NCI-H187 (cell line): ENCODE results near the gene RELN.

Experiments
- DNase-seq, 2 experiments: peaks; one replicate each; lab custom pipeline; 2025; lab: John Stamatoyannopoulos, UW

RELN gene

DNA sequence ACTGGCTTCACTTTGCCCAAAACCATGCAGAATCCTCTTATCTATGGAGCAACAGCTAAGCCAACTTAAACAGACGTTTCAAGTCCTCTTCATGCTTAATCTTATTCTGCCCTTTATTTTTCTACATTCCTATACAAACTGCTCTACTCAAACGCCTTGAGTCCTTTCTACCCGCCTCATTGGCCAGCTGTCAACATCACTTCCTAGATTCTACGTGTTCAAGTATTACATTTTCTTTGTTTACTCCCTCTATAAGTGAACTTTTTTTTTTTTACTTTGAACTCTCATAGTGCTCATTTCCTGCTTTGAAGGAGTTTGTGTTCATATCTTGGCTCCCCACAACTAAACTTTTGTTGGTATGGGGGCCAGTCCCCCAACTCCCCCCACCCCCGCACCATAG lies 514.5 kb downstream of the RELN start:
- DNase-seq, result no peak

DNA sequence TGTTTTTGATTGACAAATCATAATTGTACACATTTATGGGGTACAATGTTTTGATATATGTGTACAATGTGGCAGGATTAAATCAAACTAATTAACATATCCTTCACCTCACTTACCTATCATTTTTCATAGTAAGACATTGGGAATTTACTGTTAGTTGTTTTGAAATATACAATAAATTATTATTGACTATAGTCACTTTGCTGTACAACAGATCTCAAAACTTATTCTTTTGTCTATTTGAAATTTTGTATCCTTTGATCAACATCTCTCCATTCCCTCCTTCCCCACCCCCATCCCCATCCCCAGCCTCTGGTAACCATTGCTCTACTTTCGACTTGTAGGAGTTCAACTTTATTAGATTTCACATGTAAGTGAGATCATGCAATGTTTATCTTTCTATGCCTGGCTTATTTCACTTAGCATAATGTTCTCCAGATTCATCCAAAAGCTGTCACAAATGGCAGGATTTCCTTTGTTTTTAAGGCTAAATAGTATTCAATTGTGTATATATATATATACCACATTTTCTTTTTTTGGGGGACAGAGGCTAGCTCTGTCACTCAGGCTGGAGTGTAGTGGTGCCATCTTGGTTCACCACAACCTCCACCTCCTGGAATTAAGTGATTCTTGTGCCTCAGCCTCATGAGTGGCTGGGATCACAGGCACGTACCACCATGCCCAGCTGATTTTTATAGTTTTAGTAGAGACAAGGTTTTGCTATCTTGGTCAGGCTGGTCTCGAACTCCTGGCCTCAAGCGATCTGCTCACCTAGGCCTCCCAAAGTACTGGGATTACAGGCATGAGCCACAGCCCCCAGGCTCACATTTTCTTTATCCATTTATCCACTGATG lies 520.1 kb downstream of the RELN start:
- no peak for DNase-seq

DNA sequence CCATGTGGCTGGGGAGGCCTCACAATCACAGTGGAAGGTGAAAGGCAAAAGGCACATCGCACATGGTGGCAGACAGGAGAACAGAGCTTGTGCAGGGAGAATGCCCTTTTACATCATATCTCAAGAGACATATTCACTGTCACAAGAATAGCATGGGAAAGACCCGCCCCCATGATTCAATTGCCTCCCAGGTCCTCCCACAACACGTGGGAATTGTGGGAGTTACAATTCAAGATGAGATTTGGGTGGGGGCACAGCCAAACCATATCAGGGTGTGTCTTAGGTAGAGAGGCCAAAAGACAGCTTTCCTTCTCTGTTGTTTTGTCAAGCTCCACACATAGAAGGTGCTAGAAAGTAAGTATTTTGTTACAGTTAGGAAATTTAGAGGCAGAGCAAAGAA lies 522.6 kb downstream of the RELN start:
- DNase-seq, result no peak

DNA sequence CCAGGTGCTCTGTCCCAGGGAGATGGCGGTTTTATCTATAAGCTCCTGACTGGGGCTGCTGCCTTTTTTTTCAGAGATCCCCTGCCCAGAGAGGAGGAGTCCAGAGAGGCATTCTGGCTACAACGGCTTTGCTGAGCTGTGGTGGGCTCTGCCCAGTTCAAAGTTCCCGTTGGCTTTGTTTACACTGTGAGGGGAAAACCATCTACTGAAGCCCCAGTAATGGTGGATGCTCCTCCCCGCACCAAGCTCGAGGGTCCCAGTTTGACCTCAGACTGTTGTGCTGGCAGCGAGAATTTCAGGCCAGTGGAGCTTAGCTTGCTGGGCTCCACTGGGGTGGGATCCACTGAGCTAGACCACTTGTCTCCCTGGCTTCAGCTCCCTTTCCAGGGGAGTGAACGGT lies 527.1 kb downstream of the RELN start:
- DNase-seq, result no peak

DNA sequence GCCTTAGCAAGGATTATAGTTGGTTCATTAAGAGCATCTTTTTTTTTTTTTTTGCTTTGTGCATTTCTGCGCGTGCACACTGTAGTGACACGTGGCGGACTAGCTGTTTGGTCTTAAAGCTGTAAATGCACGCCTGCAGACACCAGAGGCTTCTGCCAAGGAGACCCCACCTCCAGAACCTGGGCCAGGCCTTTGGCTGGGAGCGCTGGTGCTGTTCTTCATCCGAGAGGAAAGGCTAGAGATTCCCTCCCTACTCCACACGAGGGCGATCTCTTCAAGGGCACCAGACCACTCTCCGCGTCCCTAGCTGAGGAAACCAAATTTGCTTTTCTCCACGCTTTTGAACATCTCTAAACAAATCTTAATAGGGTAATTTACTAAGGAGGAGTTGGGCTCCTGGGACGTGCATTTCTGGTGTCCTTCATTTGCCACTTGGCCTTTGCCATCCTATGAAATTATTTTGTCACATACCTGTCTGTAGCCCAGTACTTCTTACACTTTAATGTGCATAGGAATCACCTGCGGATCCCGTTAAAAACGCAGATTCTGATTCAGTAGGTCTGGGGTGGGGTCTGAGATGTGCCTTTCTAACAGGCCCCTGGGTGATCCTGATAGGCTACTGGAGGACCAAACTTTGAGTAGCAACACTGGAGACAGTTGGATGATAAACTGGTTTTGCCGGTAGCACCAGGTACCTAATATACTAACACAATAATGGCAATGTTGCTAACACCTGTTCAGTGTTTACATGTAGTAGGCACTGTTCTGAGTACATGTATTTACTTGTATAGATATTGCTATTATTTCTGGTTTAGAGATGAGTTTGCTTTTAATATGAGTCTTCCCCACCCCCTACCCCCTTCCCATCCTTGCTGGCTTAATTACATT lies 542.1 kb downstream of the RELN start:
- peak; percentile 14 to 30 for DNase-seq

DNA sequence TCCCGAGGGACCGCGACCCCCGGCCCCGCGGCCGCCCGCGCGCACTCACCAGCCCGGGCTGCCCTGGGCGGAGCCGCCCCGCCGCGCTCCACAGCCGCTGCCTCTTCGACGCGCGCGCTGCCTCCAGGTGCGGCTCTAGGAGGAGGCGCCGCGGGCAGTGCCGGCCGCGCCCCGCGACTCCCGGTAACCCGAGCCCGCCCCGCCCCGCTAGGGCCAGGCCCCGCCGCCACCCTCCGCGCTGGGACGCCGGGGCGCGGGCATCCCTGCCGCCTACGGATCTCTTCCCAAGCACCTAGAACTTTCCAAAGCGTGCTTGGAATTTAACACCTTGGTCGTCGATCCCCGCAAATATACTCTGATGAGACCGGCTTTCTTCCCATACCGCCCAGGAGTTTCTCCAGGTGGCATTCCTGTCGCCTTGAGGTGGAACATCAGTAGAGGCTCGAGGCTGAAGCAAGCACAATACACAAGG lies 543.4 kb downstream of the RELN start, which contains the start of gene SLC26A5:
SLC26A5 (minus strand) TSS at position 159 of the 472 bp plus-strand sequence. CDS start 24,693 bp downstream, outside the sequence.
- DNase-seq, result peak; percentile 39 to 73

DNA sequence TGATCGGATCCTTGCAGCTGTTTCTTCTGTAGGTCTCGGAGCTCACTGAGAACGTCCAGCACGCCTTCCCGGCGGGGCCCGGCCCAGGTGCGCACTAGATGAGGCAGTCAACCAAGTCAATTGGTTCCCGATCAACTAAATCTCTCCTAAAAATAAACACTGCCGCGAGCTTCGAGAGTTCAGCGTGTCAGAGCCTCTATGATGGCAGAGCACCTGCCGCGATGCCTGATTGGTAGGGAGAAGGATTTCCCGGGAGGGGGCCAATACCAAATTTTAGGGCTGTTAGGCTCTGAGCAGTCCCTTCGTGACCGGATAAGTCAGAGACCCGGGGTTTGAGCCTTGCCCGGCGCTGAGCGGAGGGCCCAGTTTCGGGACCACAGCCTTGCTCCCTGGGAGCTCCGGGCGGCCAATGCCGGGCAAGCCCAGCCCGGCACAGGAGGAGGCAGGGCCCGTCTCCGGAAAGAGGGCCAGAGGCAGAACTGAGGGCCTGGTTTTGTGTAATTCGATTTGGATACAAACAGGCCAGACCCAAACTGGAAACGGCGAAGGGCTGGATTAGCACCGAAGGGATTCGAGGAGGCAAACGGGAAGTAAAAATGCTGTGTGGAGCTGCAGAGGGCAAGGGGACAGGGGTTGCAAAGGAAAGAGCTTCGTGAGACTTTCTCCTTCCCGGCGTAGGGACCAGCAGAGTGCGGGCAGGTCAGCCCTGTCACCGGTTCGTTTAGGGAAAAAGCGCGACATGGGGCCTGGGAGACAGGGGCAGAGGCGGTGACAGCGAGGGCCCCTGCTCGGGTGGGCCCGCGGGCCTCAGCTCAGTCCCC lies 544.0 kb downstream of the RELN start:
- DNase-seq, result peak; percentile 37 to 47

DNA sequence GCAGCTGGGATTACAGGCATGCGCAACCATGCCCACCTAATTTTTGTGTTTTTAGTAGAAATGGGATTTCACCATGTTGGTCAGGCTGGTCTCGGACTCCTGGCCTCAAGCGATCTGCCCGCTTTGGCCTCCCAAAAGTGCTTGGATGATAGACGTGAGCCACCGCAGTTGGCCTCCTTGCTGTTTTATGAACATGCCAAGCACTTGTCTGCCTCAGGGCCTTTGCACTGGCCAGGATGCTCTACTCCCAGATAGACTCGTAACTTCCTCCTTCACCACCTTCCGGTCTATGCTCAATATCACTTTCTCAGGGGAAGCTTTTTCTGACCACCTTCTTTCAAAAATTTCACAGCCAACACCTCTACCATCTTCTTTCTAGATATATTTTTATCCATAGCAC lies 549.8 kb downstream of the RELN start:
- DNase-seq, result no peak

DNA sequence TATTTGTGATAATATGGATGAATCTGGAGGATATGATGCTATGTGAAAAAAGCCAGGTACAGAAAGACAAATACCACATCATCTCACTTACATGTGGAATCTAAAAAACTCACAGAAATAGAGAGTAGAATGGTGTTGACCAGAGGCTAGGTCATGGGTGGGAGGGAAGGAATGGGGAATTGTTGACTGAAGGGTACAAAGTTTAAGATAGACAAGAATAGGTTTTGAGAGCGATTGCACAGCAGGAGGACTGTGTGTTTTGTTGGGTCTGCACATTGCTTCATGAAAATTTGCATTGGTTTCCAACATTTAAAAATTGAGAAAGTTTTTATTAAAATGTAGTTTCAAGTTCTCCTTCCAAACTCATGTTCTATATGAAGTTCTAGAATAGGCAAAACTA lies 551.8 kb downstream of the RELN start:
- DNase-seq, result no peak

DNA sequence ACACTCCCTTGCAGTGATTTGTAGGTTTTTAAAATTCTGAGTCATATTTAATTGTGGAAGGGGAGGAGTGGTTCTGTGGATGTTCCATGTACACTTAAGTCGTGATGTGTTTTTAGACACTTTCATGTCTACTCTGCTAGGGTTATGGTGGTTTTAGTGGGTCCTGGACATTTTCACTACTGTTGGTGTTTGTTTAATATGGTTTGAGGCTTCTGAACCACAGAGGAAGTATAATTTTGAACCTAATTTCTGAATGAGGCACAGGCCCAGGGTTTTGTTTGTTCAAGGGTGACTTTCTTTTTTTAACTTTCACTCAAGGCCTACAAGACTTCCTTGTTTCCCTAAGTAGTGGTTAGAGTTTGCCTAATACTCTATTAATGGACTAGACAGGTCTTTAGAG lies 556.7 kb downstream of the RELN start:
- no peak for DNase-seq

DNA sequence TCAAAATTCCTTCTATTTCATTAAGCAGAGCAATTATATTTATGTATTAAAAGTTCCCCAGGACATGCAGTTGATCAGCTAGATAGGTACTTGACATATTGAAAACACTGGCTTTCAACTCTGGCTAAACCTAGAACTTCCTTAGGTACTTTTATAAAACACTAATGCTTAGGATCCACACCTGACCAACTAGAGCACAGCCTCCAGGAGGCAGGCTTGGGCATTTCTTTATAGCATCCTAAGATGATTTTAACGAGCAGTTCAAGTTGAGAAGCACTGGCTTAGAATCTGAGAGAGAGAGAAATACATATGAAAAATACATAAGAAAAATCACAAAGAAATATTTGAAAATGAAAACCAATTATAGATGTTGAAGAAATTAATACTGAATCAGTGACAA lies 564.3 kb downstream of the RELN start:
- no peak for DNase-seq

DNA sequence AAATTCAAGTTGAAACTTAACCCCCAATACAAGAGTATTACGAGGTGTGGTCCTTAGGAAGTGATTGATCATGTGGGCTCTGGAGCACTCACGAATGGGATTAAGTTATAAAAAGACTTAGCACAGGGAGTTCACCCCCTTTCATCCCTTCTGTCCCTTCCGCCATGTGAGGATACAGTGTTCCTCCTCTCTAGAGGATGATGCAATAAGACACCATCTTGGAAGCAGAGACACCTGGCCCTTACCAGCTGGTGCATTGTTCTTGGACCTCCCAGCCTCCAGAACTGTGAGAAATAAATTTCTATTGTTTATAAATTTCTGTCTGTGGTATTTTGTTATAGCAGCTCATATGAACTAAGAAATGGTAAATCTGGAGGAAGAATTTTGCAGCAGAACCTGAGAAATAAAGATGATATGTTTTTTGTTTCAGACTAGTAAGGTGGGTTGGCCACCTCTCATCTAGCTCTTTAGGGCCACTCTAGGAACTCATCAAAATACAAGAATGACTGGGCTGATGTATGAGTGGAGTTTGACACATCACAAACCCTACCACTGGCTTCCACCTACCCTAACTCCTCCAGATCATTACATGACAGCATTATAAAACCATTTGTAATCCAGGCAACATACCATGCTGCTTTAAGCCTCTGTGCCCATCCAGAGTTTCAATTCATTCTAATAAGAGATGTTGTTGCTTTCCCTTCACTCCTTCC lies 565.8 kb downstream of the RELN start:
- DNase-seq, result no peak
